Measurements from ENCODE around the gene ZNF71.

- no peak for TF ChIP-seq EZH2 (IDR thresholded peaks at IDR 0.05; ENCODE audit: low read length, missing control alignments)
- TF ChIP-seq CTCF (conservative IDR thresholded peaks at IDR 0.05 in 1 of 2, IDR thresholded peaks at IDR 0.05 in 1 of 2; ENCODE audit: low read depth in 1 of 2, low read length in 2 of 2), result no peak
Measured at GRCh38 chr19:56562766-56563165, 32.3 kb upstream of the ZNF71 start.

All from fibroblast of lung (primary cell).